H1 (cell line): ENCODE data around the gene EFEMP2. TPM values are rescaled to one million over a fixed set of nuclear protein-coding genes. Genes with fewer than 3 reads are reported as not detected.

Experiments
- CTCF ChIA-PET: fragments of 300-600 bp; sonication (Branson Sonifier 250); formaldehyde crosslinking; loops from one replicate; lab custom pipeline; 2021; ENCODE audit not compliant: partially characterized antibody; lab: Charles Lee
- POLR2A ChIA-PET: fragments of 300-600 bp; sonication (Branson Sonifier 250); formaldehyde crosslinking; loops from one replicate; lab custom pipeline; 2021; ENCODE audit warnings: inconsistent platforms; ENCODE audit not compliant: partially characterized antibody; lab: Charles Lee
- DNase-seq, 2 experiments: peaks; one replicate each; pipeline versions ENCODE4 v3.0.0 to v3.0.0-alpha.2; 2010 to 2022; ENCODE audit warnings: low spot score in 2 of 2, low read depth in 1 of 2, mixed read lengths in 1 of 2
- FAIRE-seq: peaks from 2 replicates; lab custom pipeline; 2011; peaks lifted over from hg19 to GRCh38; lab: Jason Lieb, UNC
- H2AFZ ChIP-seq: 2 replicates; pipeline ENCODE4 v1.8.1; 2012; ENCODE audit warnings: low read length, inconsistent platforms
- H2AK5ac ChIP-seq: 2 replicates; pipeline ENCODE4 v1.6.1; 2013; ENCODE audit warnings: low read depth, low read length
- H2BK120ac ChIP-seq: replicated peaks from 2 replicates; pipeline ENCODE3; 2013; ENCODE audit warnings: low read depth, low read length, inconsistent platforms
- H2BK12ac ChIP-seq: 2 replicates; pipeline ENCODE4 v1.6.1; 2013; ENCODE audit warnings: low read depth, low read length
- H2BK15ac ChIP-seq: 2 replicates; pipeline ENCODE4 v1.6.1; 2013; ENCODE audit warnings: low read length
- H2BK20ac ChIP-seq: 2 replicates; pipeline ENCODE4 v1.6.1; 2013; ENCODE audit warnings: low read length
- H2BK5ac ChIP-seq: 2 replicates; pipeline ENCODE4 v1.6.1; 2013; ENCODE audit warnings: low read depth, low read length
- H3K14ac ChIP-seq: 2 replicates; pipeline ENCODE4 v1.6.1; 2013; ENCODE audit warnings: inconsistent platforms; ENCODE audit not compliant: insufficient read length
- H3K18ac ChIP-seq: 2 replicates; pipeline ENCODE4 v1.6.1; 2013; ENCODE audit warnings: low read length; ENCODE audit errors: extremely low read depth
- H3K23ac ChIP-seq: 2 replicates; pipeline ENCODE4 v1.6.1; 2013; ENCODE audit warnings: inconsistent platforms; ENCODE audit not compliant: insufficient read length
- H3K23me2 ChIP-seq: 2 replicates; pipeline ENCODE4 v1.6.1; 2013; ENCODE audit warnings: low read depth, low read length
- H3K27ac ChIP-seq: 2 replicates; pipeline ENCODE4 v1.6.1; 2011; ENCODE audit warnings: low read depth, low read length, inconsistent platforms
- H3K27me3 ChIP-seq, 4 experiments: replicated peaks in 1 of 4; 1 replicate in 1 of 4; 2 replicates in 3 of 4; pipeline versions ENCODE4 v1.6.1 to v1.8.1; 2011 to 2013; ENCODE audit warnings: low read length in 3 of 4, mild to moderate bottlenecking in 3 of 4, inconsistent platforms in 2 of 4, mixed read lengths in 2 of 4, moderate library complexity in 1 of 4; ENCODE audit not compliant: control insufficient read depth in 3 of 4, insufficient read depth in 3 of 4; ENCODE audit errors: extremely low read depth in 1 of 4
- H3K36me3 ChIP-seq, 4 experiments: 2 replicates each; pipeline versions ENCODE4 v1.6.1 to v1.8.1; 2011 to 2013; ENCODE audit warnings: mild to moderate bottlenecking in 4 of 4, low read length in 3 of 4, moderate library complexity in 2 of 4, control low read depth in 1 of 4, inconsistent platforms in 1 of 4; ENCODE audit not compliant: insufficient read depth in 4 of 4, control insufficient read depth in 2 of 4
- H3K4ac ChIP-seq: replicated peaks from 2 replicates; pipeline ENCODE3; 2013; ENCODE audit warnings: low read length, low read depth, mixed read lengths, inconsistent platforms; ENCODE audit not compliant: insufficient read length
- H3K4me1 ChIP-seq, 4 experiments: replicated peaks in 1 of 4; 1 replicate in 1 of 4; 2 replicates in 3 of 4; pipeline versions ENCODE4 v1.6.1 to v1.8.1; 2011 to 2013; ENCODE audit warnings: low read length in 3 of 4, inconsistent platforms in 2 of 4, mixed read lengths in 1 of 4; ENCODE audit not compliant: insufficient read depth in 4 of 4, control insufficient read depth in 3 of 4
- H3K4me2 ChIP-seq, 2 experiments: 2 replicates each; pipeline versions ENCODE4 v1.6.1 to v1.8.1; 2011 to 2013; ENCODE audit warnings: low read depth in 2 of 2, low read length in 2 of 2, control low read depth in 1 of 2, inconsistent platforms in 1 of 2, mild to moderate bottlenecking in 1 of 2; ENCODE audit not compliant: insufficient read depth in 1 of 2
- H3K4me3 ChIP-seq, 4 experiments: fragments of 200-600, 300-600 bp in 1 of 4; sonication (generic), shearing (Covaris generic), sonication (Bioruptor Twin) in 1 of 4; 2 replicates each; pipeline versions ENCODE4 v1.5.1 to v1.8.1; 2011 to 2016; ENCODE audit warnings: low read length in 4 of 4, low read depth in 3 of 4, control low read depth in 2 of 4, inconsistent platforms in 2 of 4, mild to moderate bottlenecking in 2 of 4, mixed read lengths in 1 of 4, moderate library complexity in 1 of 4; ENCODE audit not compliant: insufficient read depth in 2 of 4; ENCODE audit errors: extremely low read depth in 1 of 4
- H3K56ac ChIP-seq: replicated peaks from 2 replicates; pipeline ENCODE3; 2013; ENCODE audit warnings: low read depth, mild to moderate bottlenecking, mixed read lengths, low read length, inconsistent platforms; ENCODE audit not compliant: insufficient read length
- H3K79me1 ChIP-seq: 2 replicates; pipeline ENCODE4 v1.6.1; 2013; ENCODE audit warnings: low read depth, low read length, control low read depth
- H3K79me2 ChIP-seq, 2 experiments: 2 replicates each; pipeline versions ENCODE4 v1.6.1 to v1.8.1; 2012 to 2013; ENCODE audit warnings: low read length in 2 of 2, mild to moderate bottlenecking in 2 of 2, inconsistent platforms in 1 of 2; ENCODE audit not compliant: insufficient read depth in 2 of 2, control insufficient read depth in 1 of 2
- H3K9ac ChIP-seq, 4 experiments: replicated peaks in 1 of 4; 1 replicate in 1 of 4; 2 replicates in 3 of 4; pipeline versions ENCODE4 v1.6.1 to v1.8.1; 2011 to 2013; ENCODE audit warnings: low read depth in 3 of 4, low read length in 3 of 4, control low read depth in 2 of 4, mild to moderate bottlenecking in 2 of 4, moderate library complexity in 2 of 4, inconsistent platforms in 1 of 4; ENCODE audit errors: extremely low read depth in 1 of 4
- H3K9me3 ChIP-seq, 2 experiments: 2 replicates each; pipeline versions ENCODE4 v1.6.1 to v1.8.1; 2012 to 2013; ENCODE audit warnings: mild to moderate bottlenecking in 2 of 2, moderate library complexity in 2 of 2, control low read depth in 1 of 2, inconsistent platforms in 1 of 2, low read depth in 1 of 2, low read length in 1 of 2, mixed read lengths in 1 of 2; ENCODE audit not compliant: insufficient read depth in 2 of 2
- H4K20me1 ChIP-seq, 2 experiments: replicated peaks in 1 of 2; 2 replicates each; pipeline versions ENCODE3 to v1.8.1; 2011 to 2013; ENCODE audit warnings: inconsistent platforms in 2 of 2, low read length in 2 of 2, mild to moderate bottlenecking in 1 of 2; ENCODE audit not compliant: insufficient read depth in 2 of 2, control insufficient read depth in 1 of 2
- H4K5ac ChIP-seq: 2 replicates; pipeline ENCODE4 v1.6.1; 2013; ENCODE audit warnings: low read length, low read depth, mixed read lengths, inconsistent platforms; ENCODE audit not compliant: insufficient read length
- H4K8ac ChIP-seq: 2 replicates; pipeline ENCODE4 v1.8.0; 2013; ENCODE audit warnings: mild to moderate bottlenecking, moderate library complexity, low read length, inconsistent platforms; ENCODE audit not compliant: insufficient read depth; ENCODE audit errors: extremely low read depth
- H4K91ac ChIP-seq: replicated peaks from 2 replicates; pipeline ENCODE3; 2013; ENCODE audit warnings: low read length, mixed read lengths, inconsistent platforms; ENCODE audit not compliant: insufficient read length
- CREB1 ChIP-seq: IDR thresholded peaks from 2 replicates; pipeline ENCODE4 v1.6.1; 2012; ENCODE audit warnings: inconsistent platforms
- EZH2 ChIP-seq: fragments of 200-600 bp; sonication (generic); IDR thresholded peaks from 2 replicates; pipeline ENCODE4 v1.7.1; 2012; ENCODE audit warnings: low read depth, mild to moderate bottlenecking, moderate library complexity, low read length, inconsistent platforms; ENCODE audit not compliant: severe bottlenecking
- RAD21 ChIP-seq, 2 experiments: IDR thresholded peaks in 1 of 2; conservative IDR thresholded peaks in 1 of 2; 2 replicates each; pipeline ENCODE4 v1.6.1; 2011; ENCODE audit warnings: low read depth in 2 of 2, low read length in 2 of 2, improper control_type of control experiment in 1 of 2, inconsistent platforms in 1 of 2, mild to moderate bottlenecking in 1 of 2, moderate library complexity in 1 of 2
- SIN3A ChIP-seq, 2 experiments: IDR thresholded peaks in 1 of 2; conservative IDR thresholded peaks in 1 of 2; 2 replicates each; pipeline ENCODE4 v1.6.1; 2011 to 2012; ENCODE audit warnings: low read length in 2 of 2, improper control_type of control experiment in 1 of 2, low read depth in 1 of 2, mild to moderate bottlenecking in 1 of 2
- TAF7 ChIP-seq: optimal IDR thresholded peaks from 2 replicates; pipeline ENCODE3; 2011; ENCODE audit warnings: low read depth, mild to moderate bottlenecking, inconsistent platforms, low read length, moderate library complexity, borderline replicate concordance
- TCF12 ChIP-seq: IDR thresholded peaks from 2 replicates; pipeline ENCODE4 v1.6.1; 2011; ENCODE audit warnings: low read depth, mild to moderate bottlenecking, low read length
- WGBS, 2 experiments: shearing (Covaris generic) in 1 of 2; methylation state at CpG; one replicate each; pipeline versions ENCODE4 v1.1.6 to v1.1.7; 2013 to 2015; ENCODE audit warnings: low lambda C conversion rate in 2 of 2, mixed read lengths in 2 of 2, inconsistent platforms in 1 of 2, low coverage in 1 of 2, missing lambda C conversion rate in 1 of 2; ENCODE audit not compliant: insufficient replicate concordance in 2 of 2, insufficient coverage in 1 of 2, insufficient read length in 1 of 2; ENCODE audit errors: extremely low coverage in 1 of 2, missing lambda C conversion rate in 1 of 2; 5-methylcytosine and 5-hydroxymethylcytosine counted together
- polyA plus RNA-seq, 7 experiments: library from polyadenylated mRNA; depleted of rRNA in 3 of 7; stranded (reverse) in 5 of 7; unstranded in 2 of 7; fragments of >200 nt in 5 of 7; fragments of 200-250 nt in 2 of 7; gene quantifications; 1 replicate in 5 of 7; 2 replicates in 1 of 7; 4 replicates in 1 of 7; pipeline versions ENCODE4 v1.2.1 to v1.2.3, GENCODE V29; 2011 to 2013; ENCODE audit warnings: missing spikeins in 2 of 7, mixed read lengths in 2 of 7
- total RNA-seq: library from RNA; stranded (reverse); fragmentation: NEBNext Ultra II Directional; extraction: Animal tissue kit (Norgen Biotek cat#: 25700); gene quantifications from 2 replicates; pipeline ENCODE4 v1.2.1, GENCODE V29; 2021
- TF ChIP-seq, protein P1 (sequence below): IDR thresholded peaks from 2 replicates; pipeline ENCODE4 v1.6.1; 2012; ENCODE audit warnings: low read length, inconsistent platforms

EFEMP2 gene
- total and polyA plus RNA-seq, 2 of the 8 experiments (the other 6 are each of a cell fraction or from before 2014, with no cell fraction given), result 8.8 to 17.2 TPM

GRCh38 chr11:65891219-65892136 is 18.9 kb upstream of the EFEMP2 start:
- WGBS, 2 experiments, result 7% methylated on average over 47 of the region's 57 CpGs; no CpG with 5 or more reads in 1 of the 2 experiments
- Histone ChIP-seq H3K4ac (no peak overlapping the region), H3K27ac (no peak overlapping the region; the same call in 1 of the 2 replicates), H2BK20ac (no peak overlapping the region), H4K8ac (peak overlapping the region; percentile 22; the same call in 1 of the 2 replicates), H2BK15ac (no peak overlapping the region), H2AK5ac (no peak overlapping the region), H3K79me1 (no peaks in the 10 kb centered on the region), H3K4me3 (peak overlapping the region; percentile 74 to 82 (median 78)), H4K20me1 (peaks cover 2 to 4% of the 10 kb centered on the region in 2 experiments), H3K14ac (no peak overlapping the region), H2BK120ac (no peak overlapping the region), H3K9me3 (no peaks in the 10 kb centered on the region), H2AFZ (no peak overlapping the region), H4K91ac (no peak overlapping the region), H3K4me1 (peaks cover 0 to 30% (median 12%) of the 10 kb centered on the region in 4 experiments; a peak in 5 of 7 replicates), H2BK12ac (peak overlapping the region; percentile 50; the same call in 1 of the 2 replicates), H3K18ac (peak overlapping the region; percentile 71), H3K23ac (no peak overlapping the region), H3K79me2 (peaks cover 0 to 4% of the 10 kb centered on the region in 2 experiments; a peak in 1 of 4 replicates), H4K5ac (no peak overlapping the region), H3K36me3 (peaks cover 0 to 2% (median under 1%) of the 10 kb centered on the region in 4 experiments; a peak in 3 of 8 replicates), H3K4me2 (peak overlapping the region; percentile 94 to 97), H3K56ac (peak overlapping the region; percentile 32), H3K9ac (peak overlapping the region; percentile 39 to 79 (median 70); a peak in 6 of 7 replicates), H2BK5ac (no peak overlapping the region), H3K23me2 (peaks cover 25% of the 10 kb centered on the region), H3K27me3 (peaks cover 0 to 14% (median 8%) of the 10 kb centered on the region in 4 experiments; a peak in 6 of 7 replicates)
- CTCF ChIA-PET, result interaction anchor here (0.6 to 19.6 kb wide), 37 partner anchors 8 to 535 kb away, joined by 3 to 283 read pairs (median 5); partner anchors contain the start of genes AP5B1, C11orf68, CFL1 and EFEMP2
- DNase-seq, result peak in 1 of 2 experiments; percentile 72
- no peak for FAIRE-seq
- POLR2A ChIA-PET, result interaction anchor here (0.7 to 39.7 kb wide), 18 partner anchors 9 to 398 kb away, joined by 3 to 1071 read pairs (median 4); partner anchors contain the start of genes C11orf68, CFL1, CST6 and EFEMP2
- no peak for TF ChIP-seq CREB1
- TF ChIP-seq RAD21 (IDR thresholded peaks at IDR 0.05 in 1 of 2, conservative IDR thresholded peaks at IDR 0.05 in 1 of 2; ENCODE audit: low read depth in 2 of 2, low read length in 2 of 2), result peak in 1 of 2 experiments; percentile 32; a peak in 1 of 4 replicates
- TF ChIP-seq EZH2, result peak; percentile 28
- TF ChIP-seq TCF12, result no peak
- peak; percentile 40 for TF ChIP-seq TAF7
- TF ChIP-seq SIN3A (conservative IDR thresholded peaks at IDR 0.05 in 1 of 2, IDR thresholded peaks at IDR 0.05 in 1 of 2; ENCODE audit: low read depth in 1 of 2, low read length in 2 of 2), result 0 out of 4 replicates have a peak, but pooled peaks of 1 of the 2 experiments have one; percentile 47
- TF ChIP-seq, protein P1, sequence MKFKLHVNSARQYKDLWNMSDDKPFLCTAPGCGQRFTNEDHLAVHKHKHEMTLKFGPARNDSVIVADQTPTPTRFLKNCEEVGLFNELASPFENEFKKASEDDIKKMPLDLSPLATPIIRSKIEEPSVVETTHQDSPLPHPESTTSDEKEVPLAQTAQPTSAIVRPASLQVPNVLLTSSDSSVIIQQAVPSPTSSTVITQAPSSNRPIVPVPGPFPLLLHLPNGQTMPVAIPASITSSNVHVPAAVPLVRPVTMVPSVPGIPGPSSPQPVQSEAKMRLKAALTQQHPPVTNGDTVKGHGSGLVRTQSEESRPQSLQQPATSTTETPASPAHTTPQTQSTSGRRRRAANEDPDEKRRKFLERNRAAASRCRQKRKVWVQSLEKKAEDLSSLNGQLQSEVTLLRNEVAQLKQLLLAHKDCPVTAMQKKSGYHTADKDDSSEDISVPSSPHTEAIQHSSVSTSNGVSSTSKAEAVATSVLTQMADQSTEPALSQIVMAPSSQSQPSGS, result no peak
